Measurements from ENCODE around the gene SELENOK.

SELENOK gene

GRCh38 chr3:53846851-53847155 lies 44.9 kb downstream of the SELENOK start:
- peak overlapping the region; percentile 83 for H3K4me3 ChIP-seq
- no peak for TF ChIP-seq CTCF (IDR thresholded peaks at IDR 0.05)
- H3K27ac ChIP-seq = no peak overlapping the region
- no peak for DNase-seq (ENCODE audit: low spot score)

- H3K4me3 ChIP-seq = peak within 1 kb of the TSS; percentile 83
- no peak for DNase-seq (ENCODE audit: low spot score)
- TF ChIP-seq CTCF (IDR thresholded peaks at IDR 0.05) = no peak
- peak within 1 kb of the TSS; percentile 3 to 34 for H3K27ac ChIP-seq
Observed at GRCh38 chr3:53846134-53846850, 45.4 kb downstream of the SELENOK start, which contains the start of the genes CHDH and IL17RB. Gene CHDH, minus strand, starts transcription at chr3:53846419. Its CDS starts 22,411 bp downstream, at chr3:53824008. Gene IL17RB, plus strand, starts transcription at chr3:53846568. Its CDS starts 21 bp downstream, at chr3:53846589.

GRCh38 chr3:53845881-53846133 lies 45.9 kb downstream of the SELENOK start:
- no peak for TF ChIP-seq CTCF (IDR thresholded peaks at IDR 0.05)
- peak overlapping the region; percentile 3 to 34 for H3K27ac ChIP-seq
- peak overlapping the region; percentile 83 for H3K4me3 ChIP-seq
- no peak for DNase-seq (ENCODE audit: low spot score)

GRCh38 chr3:53845103-53845880 lies 46.4 kb downstream of the SELENOK start:
- peak overlapping the region; percentile 3 to 34 for H3K27ac ChIP-seq
- H3K4me3 ChIP-seq = peak overlapping the region; percentile 83
- no peak for TF ChIP-seq CTCF (IDR thresholded peaks at IDR 0.05)
- DNase-seq (ENCODE audit: low spot score) = no peak

- DNase-seq (ENCODE audit: low spot score) = no peak
- no peak overlapping the region for H3K27ac ChIP-seq
- no peak for TF ChIP-seq CTCF (IDR thresholded peaks at IDR 0.05)
- H3K4me3 ChIP-seq = no peak overlapping the region
Observed at GRCh38 chr3:53844262-53845102, 47.2 kb downstream of the SELENOK start.

GRCh38 chr3:53843195-53844177 lies 48.2 kb downstream of the SELENOK start:
- no peak overlapping the region for H3K27ac ChIP-seq
- DNase-seq (ENCODE audit: low spot score) = no peak
- no peak for TF ChIP-seq CTCF (IDR thresholded peaks at IDR 0.05)
- no peak overlapping the region for H3K4me3 ChIP-seq

Measured in coronary artery (tissue), 2 donors.